Keratinocyte (primary cell): ENCODE measurements around the gene TSPEAR. TPM values are rescaled to one million over a fixed set of nuclear protein-coding genes. Genes with fewer than 3 reads are reported as not detected.

ENCODE experiments used
- DNase-seq: peaks from one replicate; pipeline ENCODE4 v3.0.0-alpha.2; 2011; ENCODE audit warnings: low read depth, missing footprints, low spot score
- FAIRE-seq: peaks from 2 replicates; lab custom pipeline; 2011; peaks lifted over from hg19 to GRCh38; lab: Jason Lieb, UNC
- H2AFZ ChIP-seq: 2 replicates; pipeline ENCODE4 v1.6.0; 2012; ENCODE audit warnings: low read length, control low read depth, inconsistent platforms; ENCODE audit not compliant: control insufficient read depth
- H3K27ac ChIP-seq: 2 replicates; pipeline ENCODE4 v1.5.1; 2011; ENCODE audit warnings: low read length; ENCODE audit not compliant: control insufficient read depth, insufficient read depth
- H3K27me3 ChIP-seq: 3 replicates; pipeline ENCODE4 v1.6.0; 2011; ENCODE audit warnings: low read length; ENCODE audit not compliant: control insufficient read depth, insufficient read depth; ENCODE audit errors: extremely low read depth
- H3K36me3 ChIP-seq, 2 experiments: 2 replicates in 1 of 2; 3 replicates in 1 of 2; pipeline ENCODE4 v1.5.1; 2011; ENCODE audit warnings: low read length in 2 of 2, mild to moderate bottlenecking in 1 of 2; ENCODE audit not compliant: control insufficient read depth in 2 of 2, insufficient read depth in 2 of 2; ENCODE audit errors: extremely low read depth in 1 of 2
- H3K4me1 ChIP-seq: 3 replicates; pipeline ENCODE4 v1.5.1; 2011; ENCODE audit warnings: low read length; ENCODE audit not compliant: control insufficient read depth, insufficient read depth; ENCODE audit errors: extremely low read depth
- H3K4me2 ChIP-seq: 3 replicates; pipeline ENCODE4 v1.6.0; 2011; ENCODE audit warnings: low read depth, low read length; ENCODE audit not compliant: control insufficient read depth, insufficient read depth; ENCODE audit errors: extremely low read depth
- H3K4me3 ChIP-seq, 3 experiments: fragments of 200-600 bp in 1 of 3; sonication (generic) in 1 of 3; 2 replicates in 2 of 3; 3 replicates in 1 of 3; pipeline ENCODE4 v1.5.1; 2011 to 2016; ENCODE audit warnings: low read length in 3 of 3, mild to moderate bottlenecking in 3 of 3, control low read depth in 2 of 3, inconsistent platforms in 1 of 3, low read depth in 1 of 3, mixed read lengths in 1 of 3, mixed run types in 1 of 3, moderate library complexity in 1 of 3; ENCODE audit not compliant: control insufficient read depth in 2 of 3, insufficient read depth in 2 of 3; ENCODE audit errors: extremely low read depth in 1 of 3
- H3K79me2 ChIP-seq: 2 replicates; pipeline ENCODE4 v1.6.0; 2012; ENCODE audit warnings: low read length; ENCODE audit not compliant: control insufficient read depth, insufficient read depth
- H3K9ac ChIP-seq: 3 replicates; pipeline ENCODE4 v1.6.0; 2011; ENCODE audit warnings: low read length; ENCODE audit not compliant: control insufficient read depth, insufficient read depth; ENCODE audit errors: extremely low read depth
- H3K9me1 ChIP-seq: 3 replicates; pipeline ENCODE4 v1.6.0; 2011; ENCODE audit warnings: low read length; ENCODE audit not compliant: control insufficient read depth, insufficient read depth; ENCODE audit errors: extremely low read depth
- H3K9me3 ChIP-seq: 2 replicates; pipeline ENCODE4 v1.5.1; 2012; ENCODE audit warnings: low read depth, low read length; ENCODE audit not compliant: control insufficient read depth
- H4K20me1 ChIP-seq: 3 replicates; pipeline ENCODE4 v1.6.0; 2011; ENCODE audit warnings: low read length; ENCODE audit not compliant: control insufficient read depth, insufficient read depth; ENCODE audit errors: extremely low read depth
- EZH2 ChIP-seq: IDR thresholded peaks from one replicate; pipeline ENCODE4 v1.6.1; 2012; ENCODE audit warnings: inconsistent platforms, mild to moderate bottlenecking, low read length, moderate library complexity
- dilution Hi-C: fragments of 300-500 bp; cut with MboI; formaldehyde crosslinking; loops from one replicate; pipeline ENCODE4 v1.7.0; 2020; ENCODE audit warnings: low sequenced_read_pairs; ENCODE audit not compliant: extremely low pct_ligation_motif_present
- polyA plus RNA-seq, 5 experiments: library from polyadenylated mRNA; depleted of rRNA in 3 of 5; stranded (reverse) in 3 of 5; stranded (forward) in 1 of 5; unstranded in 1 of 5; fragments of >200 nt; gene quantifications; 1 replicate in 1 of 5; 2 replicates in 3 of 5; 3 replicates in 1 of 5; pipeline versions ENCODE4 v1.2.1 to v1.2.3, GENCODE V29; 2011 to 2012; ENCODE audit warnings: missing spikeins in 2 of 5, low read depth in 1 of 5, low replicate concordance in 1 of 5
- TF ChIP-seq, protein P1 (sequence below), 3 experiments: IDR thresholded peaks in 1 of 3; conservative IDR thresholded peaks in 1 of 3; optimal IDR thresholded peaks in 1 of 3; 2 replicates in 2 of 3; 3 replicates in 1 of 3; pipeline versions ENCODE3 to v1.5.1; 2011; ENCODE audit warnings: low read length in 3 of 3, mild to moderate bottlenecking in 3 of 3, moderate library complexity in 2 of 3, control low read depth in 1 of 3, inconsistent platforms in 1 of 3; ENCODE audit not compliant: insufficient read depth in 2 of 3; ENCODE audit errors: extremely low read depth in 1 of 3

The TSPEAR gene
- polyA plus RNA-seq, 1 donor (not counting 4 experiments of a cell fraction or from before 2014, with no cell fraction given): 0.12 TPM

DNA sequence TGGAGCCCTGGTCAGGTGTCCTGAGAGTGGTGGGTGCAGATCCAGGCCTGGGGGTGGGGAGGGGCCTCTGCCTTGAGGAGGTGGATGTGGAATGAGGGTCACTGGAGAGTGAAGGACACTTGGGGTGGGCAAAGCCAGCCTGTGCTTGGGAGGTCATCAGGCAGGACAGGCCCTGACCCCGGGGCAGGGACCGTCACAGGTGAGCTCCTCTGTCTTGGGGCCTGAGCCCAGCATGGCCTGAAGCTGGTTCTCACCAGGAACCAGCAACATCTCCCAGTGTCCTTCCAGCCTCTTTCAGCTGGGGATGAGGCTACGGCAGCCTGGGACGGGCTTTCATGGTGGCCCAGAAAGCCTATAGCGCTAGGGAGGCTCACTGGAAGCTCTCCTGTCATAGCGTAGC lies 159.2 kb downstream of the TSPEAR start:
- no peaks in the 10 kb centered on the region for H3K79me2 ChIP-seq
- dilution Hi-C loops: no loop called here
- no peaks in the 10 kb centered on the region for H3K9me1 ChIP-seq

DNA sequence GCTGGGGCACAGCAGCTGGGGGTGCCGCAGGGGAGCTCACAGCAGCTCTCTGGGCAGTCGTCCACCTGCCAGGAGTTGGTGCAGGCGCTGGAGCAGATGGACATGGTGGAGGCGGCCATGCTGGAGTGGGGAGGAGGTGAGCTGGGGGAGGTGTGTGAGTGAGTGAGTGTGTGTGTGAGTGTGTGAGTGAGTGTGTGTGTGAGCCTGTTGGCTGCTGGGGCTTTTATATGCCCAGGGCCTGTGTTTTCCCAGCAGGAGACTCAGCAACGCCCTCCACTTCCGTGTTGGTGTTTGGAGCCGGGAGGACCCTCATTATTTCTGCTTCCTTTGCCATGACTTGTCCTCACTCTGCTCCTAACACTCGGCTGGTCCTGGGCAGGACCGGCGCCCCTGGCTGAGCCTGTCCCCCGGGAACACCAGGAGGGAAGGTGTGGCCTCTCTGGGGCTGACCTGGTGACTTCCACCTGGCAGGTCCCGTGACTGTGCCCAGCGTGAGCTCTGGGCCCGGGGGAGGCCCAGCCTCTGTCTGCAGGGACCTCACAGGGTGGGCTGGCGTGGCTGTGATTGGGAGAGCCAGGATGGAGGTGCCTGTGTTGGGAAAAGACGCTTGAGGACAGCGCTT lies 159.9 kb downstream of the TSPEAR start, which contains the start of gene KRTAP10-2:
KRTAP10-2 (minus strand) TSS at position 166 of the 622 bp plus-strand sequence; CDS start at position 119, 47 bp downstream.
- Histone ChIP-seq H3K36me3 (no peaks in the 10 kb centered on the region), H3K4me2 (peak within 1 kb of the TSS; percentile 2), H3K4me1 (peaks cover 22% of the 10 kb centered on the region), H3K27ac (no peak within 1 kb of the TSS), H3K27me3 (peaks cover 4% of the 10 kb centered on the region), H3K9me1 (no peaks in the 10 kb centered on the region), H3K9me3 (no peaks in the 10 kb centered on the region), H3K4me3 (no peak within 1 kb of the TSS), H3K79me2 (no peaks in the 10 kb centered on the region), H4K20me1 (no peaks in the 10 kb centered on the region), H3K9ac (no peak within 1 kb of the TSS), H2AFZ (no peak within 1 kb of the TSS)
- TF ChIP-seq, protein P1, sequence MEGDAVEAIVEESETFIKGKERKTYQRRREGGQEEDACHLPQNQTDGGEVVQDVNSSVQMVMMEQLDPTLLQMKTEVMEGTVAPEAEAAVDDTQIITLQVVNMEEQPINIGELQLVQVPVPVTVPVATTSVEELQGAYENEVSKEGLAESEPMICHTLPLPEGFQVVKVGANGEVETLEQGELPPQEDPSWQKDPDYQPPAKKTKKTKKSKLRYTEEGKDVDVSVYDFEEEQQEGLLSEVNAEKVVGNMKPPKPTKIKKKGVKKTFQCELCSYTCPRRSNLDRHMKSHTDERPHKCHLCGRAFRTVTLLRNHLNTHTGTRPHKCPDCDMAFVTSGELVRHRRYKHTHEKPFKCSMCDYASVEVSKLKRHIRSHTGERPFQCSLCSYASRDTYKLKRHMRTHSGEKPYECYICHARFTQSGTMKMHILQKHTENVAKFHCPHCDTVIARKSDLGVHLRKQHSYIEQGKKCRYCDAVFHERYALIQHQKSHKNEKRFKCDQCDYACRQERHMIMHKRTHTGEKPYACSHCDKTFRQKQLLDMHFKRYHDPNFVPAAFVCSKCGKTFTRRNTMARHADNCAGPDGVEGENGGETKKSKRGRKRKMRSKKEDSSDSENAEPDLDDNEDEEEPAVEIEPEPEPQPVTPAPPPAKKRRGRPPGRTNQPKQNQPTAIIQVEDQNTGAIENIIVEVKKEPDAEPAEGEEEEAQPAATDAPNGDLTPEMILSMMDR (optimal IDR thresholded peaks at IDR 0.05 in 1 of 3, IDR thresholded peaks at IDR 0.05 in 1 of 3, conservative IDR thresholded peaks at IDR 0.05 in 1 of 3; ENCODE audit: extremely low read depth in 1 of 3, insufficient read depth in 2 of 3, low read length in 3 of 3): no peak
- no peak for TF ChIP-seq EZH2
- FAIRE-seq (no peak), DNase-seq (no peak)
- dilution Hi-C loops: no loop called here

More for the DNA sequence above, 159.2 kb downstream of the TSPEAR start:
- TF ChIP-seq, protein P1 (optimal IDR thresholded peaks at IDR 0.05 in 1 of 3, IDR thresholded peaks at IDR 0.05 in 1 of 3, conservative IDR thresholded peaks at IDR 0.05 in 1 of 3; ENCODE audit: extremely low read depth in 1 of 3, insufficient read depth in 2 of 3, low read length in 3 of 3): no peak
- Histone ChIP-seq H3K36me3 (no peaks in the 10 kb centered on the region), H3K27me3 (peaks cover 4% of the 10 kb centered on the region), H2AFZ (no peak overlapping the region), H3K27ac (no peak overlapping the region), H3K9me3 (no peaks in the 10 kb centered on the region), H3K4me1 (peaks cover 22% of the 10 kb centered on the region), H3K4me2 (no peak overlapping the region), H3K4me3 (no peak overlapping the region), H4K20me1 (no peaks in the 10 kb centered on the region), H3K9ac (no peak overlapping the region)
- FAIRE-seq (no peak), DNase-seq (no peak)
